ENCODE measurements around the gene SIAH1.
"Not testable (repeated sequence)": the region's sequence is repeated elsewhere in the genome, so short reads cannot be mapped to it uniquely, and the experiment has no call there.

The SIAH1 gene

DNA sequence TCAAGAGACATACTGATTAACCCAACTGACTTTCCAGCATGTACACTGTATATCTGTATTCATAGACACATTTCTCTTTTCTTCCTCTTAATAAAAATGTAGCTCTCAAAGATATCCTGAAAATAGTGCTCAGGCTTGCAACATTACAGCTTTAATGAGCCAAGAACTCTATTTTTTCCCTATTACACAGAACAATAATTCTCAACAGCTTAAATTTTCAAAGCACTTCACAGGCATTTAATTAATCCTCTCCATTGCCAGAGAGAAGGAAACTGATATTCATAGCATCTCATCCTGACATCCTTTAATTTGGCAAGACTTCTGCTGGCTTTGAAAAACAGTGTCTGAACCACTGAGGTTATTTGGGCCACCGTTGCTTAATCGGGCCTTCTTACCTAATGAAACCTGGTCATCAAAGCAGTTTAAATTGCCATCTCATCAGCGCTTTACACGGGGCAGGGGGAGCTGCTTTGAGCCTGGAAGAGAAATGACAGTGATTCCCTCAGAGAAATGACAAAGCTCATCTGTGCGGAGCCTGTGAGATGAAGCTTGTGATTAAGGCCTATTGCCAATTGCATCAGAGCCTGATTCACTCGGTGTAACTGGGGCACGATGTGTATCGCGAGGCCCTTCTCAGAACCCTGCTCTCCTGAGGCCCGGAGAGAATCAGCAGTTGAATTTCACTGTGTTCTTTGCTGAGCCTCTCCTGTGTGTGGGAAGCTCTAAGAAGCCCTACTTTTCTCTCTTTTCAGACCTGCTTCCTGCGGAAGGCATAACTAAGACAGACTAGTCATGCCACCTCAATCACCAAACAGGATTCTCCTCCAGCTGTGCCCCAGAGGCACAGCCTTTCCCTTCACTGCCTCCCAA, 8.5 kb upstream of the SIAH1 start:
- DNase-seq, result no peak

DNA sequence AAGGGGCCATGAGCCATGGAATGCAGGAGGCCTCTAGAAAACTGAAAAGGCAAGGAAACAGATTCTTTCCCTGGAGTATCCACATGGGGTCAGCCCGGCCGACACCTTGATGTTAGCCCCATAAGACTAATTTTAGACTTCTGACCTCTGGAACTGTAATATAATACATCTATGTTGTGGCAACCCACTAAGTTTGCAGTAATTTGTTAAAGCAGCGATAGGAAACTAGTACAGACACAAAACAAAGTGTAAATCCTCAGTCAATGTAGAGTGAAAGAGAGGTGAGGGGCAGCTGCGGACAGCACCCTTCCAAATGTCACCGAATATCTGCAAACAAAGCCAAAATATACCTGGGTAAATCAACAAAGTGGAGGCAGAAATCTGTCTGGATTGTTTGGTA, 7.2 kb upstream of the SIAH1 start:
- DNase-seq, result no peak

DNA sequence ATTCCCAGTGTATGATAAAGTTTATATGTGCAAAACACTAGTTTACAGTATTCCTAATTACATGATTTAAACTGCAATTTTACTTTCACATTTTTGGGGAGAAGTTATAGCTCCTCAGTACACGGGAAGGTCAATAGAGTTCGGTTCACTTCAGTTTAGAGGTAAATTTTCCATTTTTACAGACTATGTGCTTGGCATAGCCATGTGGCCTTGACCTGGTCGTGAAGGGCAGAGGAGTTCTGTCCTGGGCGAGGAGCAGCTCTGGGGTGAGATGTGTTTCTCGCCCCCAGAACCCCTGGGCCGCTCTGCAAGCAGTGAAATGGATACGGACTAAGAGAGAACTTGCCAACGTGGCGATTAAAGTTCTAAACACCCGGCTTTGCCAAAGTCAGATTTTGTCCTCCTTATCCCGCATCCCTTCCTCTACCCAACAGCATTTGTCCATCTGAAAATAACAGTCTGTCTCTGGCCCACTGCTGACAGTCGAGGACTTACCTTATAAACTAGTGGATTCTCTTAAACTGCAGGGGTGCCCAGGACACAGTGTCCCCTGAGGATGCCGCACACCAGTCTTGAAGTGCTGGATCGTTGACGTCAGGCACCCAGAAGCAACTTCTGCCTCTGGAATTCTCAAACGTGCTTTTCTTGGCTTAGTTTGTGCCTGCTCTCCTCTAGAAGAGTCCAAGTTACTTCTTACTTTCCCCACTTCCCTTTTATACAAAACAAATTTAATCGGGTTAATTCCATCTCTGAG, 1.5 kb upstream of the SIAH1 start:
- DNase-seq, result no peak

DNA sequence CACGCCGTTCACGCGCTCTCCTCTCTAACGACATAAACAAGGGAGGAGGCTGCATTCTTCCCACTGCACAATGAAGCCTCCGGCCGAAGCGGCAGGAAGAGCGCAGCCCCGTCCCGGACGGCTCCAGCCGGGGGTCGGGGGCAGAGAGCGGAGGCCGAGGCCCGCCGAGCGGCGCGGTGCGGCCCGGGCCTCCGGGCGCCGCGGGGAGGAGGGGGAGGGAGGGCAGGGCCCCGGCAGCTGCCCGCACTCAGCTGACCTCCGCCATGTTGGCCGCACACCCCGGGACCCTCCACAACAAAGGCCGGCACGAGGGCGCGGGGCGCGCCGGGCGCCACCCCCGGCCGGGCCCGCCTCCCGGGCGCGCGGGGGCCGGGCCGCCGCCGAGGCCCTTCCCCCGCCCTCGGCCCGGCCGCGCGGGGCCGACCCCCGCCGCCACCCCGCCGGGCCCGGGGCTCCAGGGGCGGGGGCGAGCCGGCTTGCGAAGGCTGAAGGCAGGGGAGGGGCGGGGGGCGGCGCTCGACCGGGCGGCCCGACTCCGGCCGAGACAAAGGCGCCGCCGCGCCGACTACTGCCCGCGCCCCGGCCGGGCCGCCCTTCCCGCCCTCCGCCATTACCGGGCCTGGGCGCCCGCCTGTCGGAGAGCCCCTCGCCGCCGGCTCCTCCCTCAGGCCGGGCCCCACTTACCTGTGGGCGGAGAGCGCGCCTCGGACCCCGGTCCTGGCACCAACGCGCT, 527 bp downstream of the SIAH1 start:
- peak; percentile 45 for DNase-seq

DNA sequence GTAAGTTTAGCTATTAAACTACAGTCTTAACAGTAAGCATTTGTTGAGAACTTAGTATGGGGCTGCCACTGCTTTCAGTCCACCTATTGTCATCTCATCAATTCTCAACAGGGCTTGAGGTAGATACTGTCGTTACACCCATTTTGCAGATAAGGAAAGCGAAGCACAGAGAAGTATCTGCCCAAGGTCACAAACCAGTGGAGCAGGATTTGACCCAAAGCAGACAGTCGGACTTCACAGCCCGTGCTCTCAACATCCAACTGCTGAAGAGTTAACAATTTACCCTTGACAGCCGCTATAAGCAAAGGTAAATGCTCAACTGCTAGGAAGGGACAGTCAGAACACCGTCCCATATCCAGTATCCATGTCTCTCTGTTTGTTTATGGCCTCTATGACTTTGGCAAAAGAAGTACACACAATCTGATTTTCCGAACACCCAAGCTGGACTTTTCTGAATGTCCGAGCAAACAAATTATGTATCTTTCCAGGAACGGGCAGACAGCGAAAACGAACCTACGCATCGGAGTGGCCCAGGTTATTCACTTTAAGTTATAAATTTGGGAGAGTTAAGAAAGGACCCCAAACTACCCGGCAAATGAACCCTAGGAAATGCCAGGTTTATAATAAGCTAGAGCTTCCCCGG, 1.2 kb downstream of the SIAH1 start:
- DNase-seq, result no peak

DNA sequence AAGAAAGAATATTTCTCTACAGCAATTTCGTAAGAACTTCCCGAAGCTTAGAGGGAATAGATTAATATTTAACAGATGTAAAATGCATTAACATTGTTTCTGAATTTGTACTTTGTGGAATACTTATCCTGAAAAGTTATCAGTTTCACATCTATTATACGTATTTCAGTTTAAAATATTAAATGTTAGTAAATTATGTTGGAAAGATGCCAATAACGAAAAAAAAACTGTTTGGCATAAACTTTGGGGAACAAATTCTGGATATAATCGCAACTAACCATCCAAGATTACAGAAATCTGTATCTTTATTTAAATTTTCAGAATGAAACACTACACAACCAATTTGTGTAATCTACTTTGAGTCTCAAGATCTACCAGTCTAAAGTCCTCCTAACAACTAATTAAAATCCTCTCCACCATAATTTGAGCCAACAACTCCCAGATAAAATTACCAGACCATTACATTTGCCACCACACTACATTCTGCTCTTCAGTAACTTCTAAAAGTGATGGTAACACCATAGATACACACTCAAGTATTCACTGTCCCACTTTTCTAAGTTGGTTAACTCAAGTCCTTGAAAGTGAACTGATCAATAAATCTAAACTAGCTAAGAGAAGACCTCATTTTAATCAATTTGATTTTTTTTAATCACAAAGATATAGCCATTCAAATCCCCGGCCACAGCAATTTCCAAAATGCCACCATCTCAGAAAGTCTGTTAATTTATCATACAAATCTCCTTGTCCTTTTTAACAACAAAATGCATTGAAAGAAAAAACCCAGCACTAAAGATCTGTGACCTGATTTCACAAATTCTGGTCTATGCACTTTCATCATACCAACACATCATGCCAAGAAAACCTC, 2.0 kb downstream of the SIAH1 start:
- no peak for DNase-seq

DNA sequence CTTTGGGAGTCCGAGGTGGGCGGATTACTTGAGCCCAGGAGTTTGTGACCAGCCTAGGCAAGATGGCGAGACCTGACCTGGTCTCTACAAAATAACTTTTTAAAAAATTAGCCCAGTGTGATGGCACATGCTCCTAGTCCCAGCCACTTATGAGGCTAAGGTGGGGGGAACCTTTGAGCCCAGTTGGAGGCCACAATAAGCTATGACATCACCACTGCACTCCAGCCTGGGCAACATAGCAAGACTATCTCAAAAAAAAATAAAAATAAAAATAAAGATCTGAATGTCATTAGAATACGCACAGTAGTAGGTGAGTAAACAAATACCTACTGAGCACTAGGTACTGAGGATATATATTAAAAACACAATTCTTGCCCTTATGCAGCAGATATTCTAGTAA, 3.1 kb downstream of the SIAH1 start:
- no peak for DNase-seq

DNA sequence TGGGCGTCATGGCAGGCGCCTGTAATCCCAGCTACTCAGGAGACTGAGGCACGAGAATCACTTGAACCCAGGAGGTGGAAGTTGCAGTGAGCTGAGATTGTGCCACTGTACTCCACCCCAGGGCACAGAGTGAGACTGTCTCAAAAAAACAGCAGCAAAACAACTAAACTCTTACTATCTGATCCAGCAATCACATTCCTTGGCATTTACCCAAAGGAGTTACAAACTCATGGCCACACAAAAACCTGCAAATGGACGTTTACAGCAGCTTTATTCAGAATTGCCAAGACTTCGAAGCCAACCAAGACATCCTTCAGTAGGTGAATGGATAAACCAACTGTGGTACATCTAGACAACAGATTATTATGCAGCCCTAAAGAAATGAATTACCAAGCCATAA, 4.0 kb downstream of the SIAH1 start:
- DNase-seq, result no peak

DNA sequence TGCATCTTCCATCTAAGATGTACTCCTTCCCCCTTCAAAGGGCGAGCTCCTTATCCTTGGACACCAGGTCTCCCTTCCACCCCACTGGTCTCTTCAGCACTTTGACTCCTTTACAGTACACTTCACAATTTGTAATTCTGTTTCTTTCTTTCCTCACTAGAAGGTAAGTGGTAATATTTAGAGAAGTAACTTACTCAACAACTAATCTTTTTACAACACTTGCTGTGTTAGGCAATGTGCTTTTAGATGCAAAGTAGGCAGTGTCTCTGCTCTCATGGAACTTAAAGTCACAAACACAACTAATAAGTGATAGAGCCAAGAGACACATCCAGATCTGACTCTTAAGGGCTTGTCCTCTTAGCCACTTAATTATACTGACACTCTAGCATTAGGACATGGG, 6.4 kb downstream of the SIAH1 start:
- DNase-seq, result no peak

DNA sequence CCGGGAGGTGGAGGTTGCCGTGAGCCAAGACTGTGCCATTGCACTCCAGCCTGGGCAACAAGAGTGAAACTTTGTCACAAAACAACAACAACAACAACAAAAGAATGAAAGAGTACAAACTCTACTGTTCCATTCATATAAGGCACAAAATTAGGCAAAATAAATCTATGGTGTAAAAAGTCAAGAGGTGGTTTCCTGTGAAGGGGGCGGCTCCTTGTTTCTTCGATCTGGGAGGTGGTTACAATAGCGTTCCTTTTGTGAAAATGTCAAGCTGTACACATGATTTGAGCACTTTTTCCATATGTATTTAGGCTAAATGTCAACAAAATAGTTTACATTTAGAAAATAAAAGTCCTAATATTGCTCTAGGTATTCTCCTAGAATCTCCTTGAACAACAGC, 6.9 kb downstream of the SIAH1 start:
- no peak for DNase-seq

DNA sequence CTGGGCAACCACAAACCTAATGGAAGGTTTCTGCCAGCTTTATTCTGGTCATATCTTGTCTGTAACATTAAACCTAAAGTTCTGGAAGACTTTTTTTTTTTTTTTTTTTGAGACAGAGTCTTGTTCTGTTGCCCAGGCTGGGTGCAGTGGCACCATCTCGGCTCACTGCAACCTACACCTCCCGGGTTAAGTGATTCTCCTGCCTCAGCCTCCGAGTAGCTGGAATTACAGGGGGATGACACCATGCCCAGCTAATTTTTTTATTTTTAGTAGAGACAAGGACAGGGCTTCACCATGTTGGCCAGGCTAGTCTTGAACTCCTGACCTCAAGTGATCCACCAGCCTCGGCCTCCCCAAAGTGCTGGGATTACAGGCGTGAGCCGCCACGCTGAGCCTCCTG, 7.9 kb downstream of the SIAH1 start:
- DNase-seq, result not testable (repeated sequence)

DNA sequence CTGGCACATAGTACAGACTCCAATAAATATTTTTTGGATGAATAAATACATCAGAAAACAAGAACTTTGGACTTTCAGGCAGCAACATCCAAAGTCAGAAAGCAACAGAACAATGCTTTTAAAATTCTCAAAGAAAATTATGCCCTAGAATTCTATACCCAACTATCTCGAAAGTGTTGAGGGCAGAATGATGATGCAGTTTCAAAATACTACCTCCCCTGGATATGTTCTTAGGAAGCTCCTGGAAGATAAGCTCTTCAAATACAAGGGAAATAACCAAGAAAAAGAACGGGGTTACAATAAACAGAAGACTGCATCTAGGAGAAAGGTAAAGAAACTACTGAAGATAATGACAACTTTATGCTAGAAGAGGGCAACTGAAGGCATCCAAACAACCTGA, 11.0 kb downstream of the SIAH1 start:
- no peak for DNase-seq

DNA sequence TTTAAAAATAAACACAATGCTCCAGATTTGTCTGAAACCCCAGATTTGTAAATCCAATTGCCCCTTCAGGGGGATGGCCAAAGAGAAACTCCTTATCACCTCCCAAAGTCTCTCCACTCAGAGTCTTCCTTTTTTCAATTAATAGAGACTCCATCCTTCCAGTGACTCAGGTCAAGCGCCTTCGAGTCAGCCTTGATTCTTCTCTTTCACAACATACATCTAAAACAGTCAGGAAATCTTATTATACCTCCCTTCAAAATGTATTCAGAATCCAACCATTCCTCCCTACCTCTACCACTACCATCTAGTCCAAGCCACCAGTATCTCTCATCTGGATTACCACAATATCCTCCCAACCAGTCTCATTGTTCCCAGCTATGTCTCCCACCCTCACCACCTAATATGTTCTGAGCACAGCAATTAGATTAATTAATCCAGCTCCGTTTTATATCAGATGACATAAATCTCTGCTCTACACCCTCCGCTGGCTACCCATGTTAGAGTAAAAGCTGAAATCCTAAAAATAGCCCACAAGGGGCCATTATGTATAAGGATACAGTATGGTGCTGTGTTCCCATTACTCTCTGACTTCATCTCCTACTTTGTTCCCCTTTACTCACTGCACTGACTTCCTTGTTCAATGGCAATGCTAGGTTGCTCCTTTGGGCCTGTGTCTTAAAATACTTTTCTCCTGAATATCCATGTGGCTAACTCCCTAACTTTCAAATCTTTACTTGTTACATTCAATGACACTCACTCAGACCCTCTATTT, 11.8 kb downstream of the SIAH1 start:
- no peak for DNase-seq

DNA sequence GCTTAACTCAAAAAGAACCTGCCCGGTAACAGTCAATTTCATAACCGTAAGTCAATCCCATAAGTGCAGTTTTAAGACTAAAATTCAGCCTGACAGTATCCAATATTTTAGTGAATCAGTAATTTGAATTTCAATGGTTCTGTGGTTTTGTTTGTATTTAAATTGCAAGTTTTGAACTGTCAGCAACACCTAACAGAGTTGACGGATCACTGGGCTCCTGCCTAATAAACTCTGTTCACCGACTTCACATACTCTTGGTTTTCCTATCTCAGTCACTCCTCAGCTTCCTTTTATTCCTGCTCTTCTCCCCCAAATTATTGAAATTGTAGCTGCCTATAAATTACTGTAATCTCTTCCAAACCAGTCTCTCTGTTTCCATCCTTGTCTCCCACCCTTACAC, 12.5 kb downstream of the SIAH1 start:
- DNase-seq, result no peak

DNA sequence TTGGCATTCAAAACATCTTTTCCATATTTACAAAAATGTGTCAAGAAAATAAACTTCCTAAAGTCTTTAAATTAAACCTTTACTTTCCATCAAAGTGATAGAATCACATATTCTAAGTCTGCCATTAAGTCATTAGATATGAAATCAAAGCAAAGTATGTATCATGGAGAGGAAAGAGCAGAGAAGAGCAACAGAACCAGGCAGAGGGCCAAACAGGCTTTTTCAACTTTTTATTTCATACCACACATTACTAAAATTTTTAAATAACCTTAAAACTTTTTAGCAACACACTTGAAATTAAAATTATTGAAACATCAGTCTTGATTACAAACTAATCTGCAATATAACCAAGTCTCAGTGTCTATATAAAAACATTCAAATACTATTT, 13.8 kb downstream of the SIAH1 start:
- no peak for DNase-seq

DNA sequence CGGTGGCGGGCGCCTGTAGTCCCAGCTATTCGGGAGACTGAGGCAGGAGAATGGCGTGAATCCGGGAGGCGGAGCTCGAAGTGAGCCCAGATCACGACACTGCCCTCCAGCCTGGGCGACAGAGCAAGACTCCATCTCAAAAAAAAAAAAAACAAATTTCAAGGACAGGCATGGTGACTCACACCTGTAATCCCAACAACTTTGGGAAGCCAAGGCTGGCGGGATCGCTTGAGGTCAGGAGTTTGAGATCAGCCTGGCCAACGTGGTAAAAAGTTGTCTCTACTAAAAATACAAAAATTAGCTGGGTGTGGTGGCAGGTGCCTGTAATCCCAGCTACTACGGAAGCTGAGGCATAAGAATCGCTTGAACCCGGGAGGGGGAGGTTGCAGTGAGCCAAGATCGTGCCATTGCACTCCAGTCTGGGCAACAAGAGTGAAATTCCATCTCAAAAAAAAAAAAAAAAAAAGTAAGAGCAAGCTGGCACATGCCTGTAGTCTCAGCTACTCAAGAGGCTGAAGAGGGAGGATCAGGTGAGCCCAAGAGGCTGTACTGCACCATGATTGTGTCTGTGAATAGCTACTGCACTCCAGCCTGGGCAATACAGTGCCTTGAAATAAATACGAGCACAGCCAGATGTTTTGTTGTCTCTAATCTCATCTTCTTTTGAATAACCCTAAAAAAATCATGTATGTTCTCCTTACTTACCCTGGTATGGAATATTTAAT, 14.4 kb downstream of the SIAH1 start:
- not testable (repeated sequence) for DNase-seq

DNA sequence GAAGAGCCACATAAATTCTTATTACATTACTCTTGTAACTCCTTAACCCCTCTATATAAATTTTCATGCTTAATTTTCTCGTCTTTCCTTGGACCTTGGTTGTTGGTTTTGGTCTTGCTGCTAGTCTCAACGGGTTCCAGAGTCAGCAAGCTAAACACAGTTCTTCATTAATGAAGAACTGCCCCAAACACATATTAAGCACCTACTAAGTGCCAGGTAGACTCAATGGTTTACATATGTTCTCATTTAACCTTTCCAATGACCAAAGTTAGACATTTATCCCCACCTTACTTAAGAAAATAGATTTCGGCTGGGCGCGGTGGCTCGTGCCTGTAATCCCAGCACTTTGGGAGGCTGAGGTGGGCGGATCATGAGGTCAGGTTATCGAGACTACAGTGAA, 15.0 kb downstream of the SIAH1 start:
- no peak for DNase-seq

DNA sequence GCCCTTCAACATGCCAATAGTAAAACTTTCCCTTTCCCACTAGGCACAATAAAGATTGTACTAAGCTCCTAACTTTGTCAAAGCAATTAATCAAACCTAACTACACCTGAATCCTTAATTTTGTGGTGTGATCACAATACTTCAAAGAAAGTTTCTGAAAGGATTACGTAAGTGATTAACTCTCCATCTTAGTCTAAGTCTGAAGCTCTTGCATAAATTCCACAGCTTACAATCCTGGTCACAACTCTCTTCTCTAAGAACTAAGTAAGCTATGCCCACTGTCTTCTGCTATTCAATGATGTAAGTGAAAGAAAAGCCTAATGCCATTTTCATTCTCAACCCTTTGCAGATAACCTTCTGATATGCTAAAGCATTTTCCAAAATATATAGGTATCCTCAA, 15.4 kb downstream of the SIAH1 start:
- no peak for DNase-seq

DNA sequence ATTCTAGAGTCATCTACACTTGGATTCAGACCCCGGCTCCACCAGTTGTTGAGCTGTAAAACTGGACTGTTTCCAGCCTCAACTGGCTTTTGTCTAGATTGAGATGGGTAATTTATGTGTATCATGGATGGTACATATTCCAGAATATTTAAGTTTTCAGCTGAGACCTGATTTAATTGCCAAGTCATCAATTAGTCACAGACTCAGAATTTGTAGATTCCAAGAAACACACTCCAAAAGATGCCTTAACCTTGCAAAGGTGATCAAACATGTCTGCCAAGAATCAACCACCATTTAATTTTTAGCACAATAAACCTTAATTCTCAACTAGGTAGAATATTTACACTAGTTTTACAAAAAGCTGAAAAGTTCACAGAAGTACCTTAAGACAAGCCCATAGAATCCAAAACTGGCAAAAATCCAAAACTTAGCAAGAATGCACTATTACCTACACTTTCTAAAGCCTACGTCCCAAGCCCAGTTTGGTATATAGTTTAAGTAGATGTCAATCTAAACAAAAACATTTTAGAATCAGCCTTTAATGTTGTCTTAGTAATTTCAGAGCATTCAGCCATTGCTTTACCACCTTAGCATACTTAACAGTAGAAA, 17.7 kb downstream of the SIAH1 start:
- no peak for DNase-seq

Measured in NK-92 treated with Interleukin-12 subunit alpha and Interleukin-12 subunit beta, amount 100 ng/mL, for 24 hours (cell line).